ENCODE data around the gene EPHB1.

EPHB1 gene

GRCh38 chr3:134885877-134886621 lies 91.0 kb downstream of the EPHB1 start:
- no peak for DNase-seq (ENCODE audit: low read depth)
- H3K4me3 ChIP-seq (ENCODE audit: low read depth, low read length): no peak overlapping the region
- in situ Hi-C loops (cut with HindIII; ENCODE audit: low sequenced_read_pairs): no loop called here
- no peak for TF ChIP-seq CTCF (IDR thresholded peaks at IDR 0.05; ENCODE audit: low read depth, low read length, missing control alignments)

DNA sequence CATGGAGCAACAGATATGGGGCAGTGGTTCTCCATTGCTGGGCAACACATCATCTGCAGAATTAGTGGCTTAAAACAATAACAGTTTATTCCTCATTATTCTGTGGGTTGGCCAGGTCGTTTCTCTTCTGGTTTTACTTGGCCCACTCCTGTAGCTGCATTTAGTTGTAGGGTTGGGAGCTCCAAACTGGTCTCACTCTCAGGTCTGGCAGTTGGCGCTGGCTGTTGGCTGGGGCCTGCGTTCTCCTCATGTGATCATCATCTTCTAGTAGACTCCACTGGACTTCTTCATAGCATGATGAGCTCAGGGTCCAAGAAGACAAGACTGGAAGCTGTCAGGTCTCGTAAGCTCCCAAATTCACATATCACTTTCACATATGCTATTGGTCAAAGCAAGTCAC lies 91.9 kb downstream of the EPHB1 start:
- TF ChIP-seq CTCF (IDR thresholded peaks at IDR 0.05; ENCODE audit: low read depth, low read length, missing control alignments): no peak
- no peak overlapping the region for H3K4me3 ChIP-seq (ENCODE audit: low read depth, low read length)
- in situ Hi-C loops (cut with HindIII; ENCODE audit: low sequenced_read_pairs): no loop called here
- DNase-seq (ENCODE audit: low read depth): no peak

DNA sequence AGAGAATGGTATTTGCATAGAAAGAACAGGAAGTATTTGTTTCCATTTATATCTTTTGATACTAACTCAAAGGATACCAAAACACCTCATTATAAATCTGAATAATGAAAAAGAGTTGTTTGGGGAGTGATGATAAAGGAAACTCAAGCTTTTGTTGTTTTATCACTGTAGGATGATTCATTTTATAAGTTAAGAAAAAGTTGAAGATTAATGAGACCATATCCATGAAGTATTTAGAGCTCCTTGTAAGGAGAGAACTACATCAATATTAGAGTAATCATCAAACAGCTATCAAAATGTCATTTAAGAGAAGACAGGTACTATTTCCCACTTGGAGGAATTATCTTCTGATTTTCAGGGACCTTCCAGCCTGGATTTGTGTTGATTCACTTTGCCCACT lies 92.5 kb downstream of the EPHB1 start:
- in situ Hi-C loops (cut with HindIII; ENCODE audit: low sequenced_read_pairs): no loop called here
- no peak for TF ChIP-seq CTCF (IDR thresholded peaks at IDR 0.05; ENCODE audit: low read depth, low read length, missing control alignments)
- no peak overlapping the region for H3K4me3 ChIP-seq (ENCODE audit: low read depth, low read length)
- DNase-seq (ENCODE audit: low read depth): no peak

GRCh38 chr3:134892326-134892725 lies 97.3 kb downstream of the EPHB1 start:
- in situ Hi-C loops (cut with HindIII; ENCODE audit: low sequenced_read_pairs): no loop called here
- no peak for TF ChIP-seq CTCF (IDR thresholded peaks at IDR 0.05; ENCODE audit: low read depth, low read length, missing control alignments)
- no peak for DNase-seq (ENCODE audit: low read depth)
- H3K4me3 ChIP-seq (ENCODE audit: low read depth, low read length): no peak overlapping the region

DNA sequence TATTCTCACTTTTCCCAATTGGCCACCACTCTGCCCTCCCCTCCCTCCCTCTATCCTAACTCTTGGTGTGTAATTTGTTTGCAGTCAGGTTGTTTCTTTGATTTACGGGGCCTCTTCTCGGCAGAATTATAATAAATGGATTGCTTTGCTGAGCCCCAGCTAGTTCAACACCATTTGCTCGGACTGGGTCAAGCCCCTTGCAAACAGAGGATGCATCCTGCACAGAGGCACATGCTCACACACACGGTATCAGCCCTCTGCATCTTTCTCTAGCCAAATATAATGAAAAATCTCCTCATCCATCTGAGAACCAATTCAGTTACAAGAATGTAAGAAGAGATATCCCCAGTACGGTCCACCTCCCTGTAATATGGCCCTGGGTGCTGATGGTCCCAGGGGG lies 97.7 kb downstream of the EPHB1 start:
- DNase-seq (ENCODE audit: low read depth): no peak
- in situ Hi-C loops (cut with HindIII; ENCODE audit: low sequenced_read_pairs): no loop called here
- H3K4me3 ChIP-seq (ENCODE audit: low read depth, low read length): no peak overlapping the region
- no peak for TF ChIP-seq CTCF (IDR thresholded peaks at IDR 0.05; ENCODE audit: low read depth, low read length, missing control alignments)

DNA sequence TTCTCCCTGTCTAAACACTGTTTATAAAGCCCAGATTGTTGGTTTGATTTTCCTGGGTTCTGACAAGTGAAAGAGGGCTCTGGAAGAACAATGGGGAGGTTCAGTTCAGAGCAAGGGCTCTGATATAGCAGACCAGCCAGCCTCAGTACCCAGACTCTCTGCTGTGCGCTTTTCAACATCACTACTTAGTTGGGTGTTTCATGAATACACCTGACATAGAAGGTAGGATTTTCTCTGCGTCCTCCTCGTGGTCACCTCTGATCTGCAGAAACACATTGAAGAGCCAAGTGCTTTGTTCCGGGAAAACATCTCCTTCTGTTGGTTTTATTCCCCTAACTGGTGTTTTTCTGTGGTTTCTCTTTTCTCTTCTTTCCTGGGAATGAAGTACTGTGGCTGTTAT lies 99.5 kb downstream of the EPHB1 start:
- DNase-seq (ENCODE audit: low read depth): no peak
- in situ Hi-C loops (cut with HindIII; ENCODE audit: low sequenced_read_pairs): no loop called here
- no peak for TF ChIP-seq CTCF (IDR thresholded peaks at IDR 0.05; ENCODE audit: low read depth, low read length, missing control alignments)
- no peak overlapping the region for H3K4me3 ChIP-seq (ENCODE audit: low read depth, low read length)
